Esophagus (tissue), 2 donors: Measurements from ENCODE around the gene TSC22D4. TPM values are rescaled to one million over a fixed set of nuclear protein-coding genes. Genes with fewer than 3 reads are reported as not detected.
A peak's percentile ranks its signal among the peaks of the same experiment; 100 is the strongest.

Source experiments
- H3K27ac ChIP-seq, 2 donors: one replicate each; pipeline ENCODE4 v1.5.1; 2013; ENCODE audit warnings: low read depth in 2 of 2, mild to moderate bottlenecking in 2 of 2, inconsistent platforms in 1 of 2, low read length in 1 of 2, moderate library complexity in 1 of 2
- H3K27me3 ChIP-seq, 2 donors: one replicate each; pipeline ENCODE4 v1.6.1; 2013; ENCODE audit warnings: low read length in 2 of 2, control low read depth in 1 of 2, mild to moderate bottlenecking in 1 of 2; ENCODE audit not compliant: insufficient read depth in 2 of 2, control insufficient read depth in 1 of 2
- H3K36me3 ChIP-seq, 2 donors: one replicate each; pipeline ENCODE4 v1.6.1; 2013; ENCODE audit warnings: low read length in 1 of 2; ENCODE audit not compliant: control insufficient read depth in 2 of 2, insufficient read depth in 2 of 2
- H3K4me1 ChIP-seq, 2 donors: one replicate each; pipeline ENCODE4 v1.6.1; 2013; ENCODE audit warnings: low read length in 1 of 2; ENCODE audit not compliant: control insufficient read depth in 2 of 2, insufficient read depth in 2 of 2
- H3K4me3 ChIP-seq, 2 donors: one replicate each; pipeline ENCODE4 v1.5.1; 2013; ENCODE audit warnings: low read length in 2 of 2, mild to moderate bottlenecking in 2 of 2, low read depth in 1 of 2, moderate library complexity in 1 of 2
- H3K9me3 ChIP-seq, 2 donors: one replicate each; pipeline ENCODE4 v1.6.1; 2013; ENCODE audit warnings: mild to moderate bottlenecking in 2 of 2, low read depth in 1 of 2, low read length in 1 of 2, moderate library complexity in 1 of 2; ENCODE audit not compliant: control insufficient read depth in 2 of 2, insufficient read depth in 1 of 2
- WGBS, 2 donors: extraction: QIAGEN DNeasy Blood & Tissue Kit; methylation state at CpG; one replicate each; pipeline ENCODE4 v1.1.7; 2013; 5-methylcytosine and 5-hydroxymethylcytosine counted together
- polyA plus RNA-seq, 2 donors: library from polyadenylated mRNA; stranded (reverse); fragments of 200-250 nt; gene quantifications; one replicate each; pipeline ENCODE4 v1.2.3, GENCODE V29; 2013
- donor health status: healthy with polysubstance abuse.
- donor health status: Bipolar disorder and iron deficiency.

The TSC22D4 gene
- polyA plus RNA-seq, 2 donors, result 40.0 to 60.0 TPM

GRCh38 chr7:100493476-100494264, 14.7 kb upstream of the TSC22D4 start:
- no peaks in the 10 kb centered on the region for H3K36me3 ChIP-seq
- H3K27me3 ChIP-seq, result no peaks in the 10 kb centered on the region
- H3K4me1 ChIP-seq, result peaks cover 0 to 2% of the 10 kb centered on the region in 2 donors
- H3K9me3 ChIP-seq, result no peaks in the 10 kb centered on the region
- H3K4me3 ChIP-seq, result peak overlapping the region; percentile 20 to 24
- 4 to 6% methylated on average over 43 to 56 of the region's 56 CpGs for WGBS, 2 donors
- H3K27ac ChIP-seq, result no peak overlapping the region

- peak overlapping the region; percentile 20 to 24 for H3K4me3 ChIP-seq
- no peaks in the 10 kb centered on the region for H3K9me3 ChIP-seq
- no peaks in the 10 kb centered on the region for H3K27me3 ChIP-seq
- 73 to 77% methylated on average over 5 of the region's 5 CpGs for WGBS, 2 donors
- peaks cover 0 to 2% of the 10 kb centered on the region in 2 donors for H3K4me1 ChIP-seq
- H3K27ac ChIP-seq, result no peak overlapping the region
- no peaks in the 10 kb centered on the region for H3K36me3 ChIP-seq
These were observed 13.9 kb upstream of the TSC22D4 start for GRCh38 chr7:100492738-100493475.

GRCh38 chr7:100491192-100491578, 12.2 kb upstream of the TSC22D4 start:
- WGBS, 2 donors, result 96 to 98% methylated on average over 5 of the region's 5 CpGs
- no peak overlapping the region for H3K4me3 ChIP-seq
- H3K27me3 ChIP-seq, result no peaks in the 10 kb centered on the region
- no peaks in the 10 kb centered on the region for H3K9me3 ChIP-seq
- peaks cover 0 to 2% of the 10 kb centered on the region in 2 donors for H3K4me1 ChIP-seq
- no peaks in the 10 kb centered on the region for H3K36me3 ChIP-seq
- H3K27ac ChIP-seq, result no peak overlapping the region

- Histone ChIP-seq H3K4me1 (peaks cover 0 to 2% of the 10 kb centered on the region in 2 donors), H3K4me3 (no peak overlapping the region), H3K9me3 (no peaks in the 10 kb centered on the region), H3K27ac (no peak overlapping the region), H3K27me3 (no peaks in the 10 kb centered on the region), H3K36me3 (no peaks in the 10 kb centered on the region)
- WGBS, 2 donors, result 81 to 88% methylated on average over 23 to 25 of the region's 25 CpGs
These were observed 11.6 kb upstream of the TSC22D4 start for GRCh38 chr7:100490483-100491191.

GRCh38 chr7:100489824-100490223, 10.8 kb upstream of the TSC22D4 start:
- no peak overlapping the region for H3K27ac ChIP-seq
- no peak overlapping the region for H3K4me3 ChIP-seq
- no peaks in the 10 kb centered on the region for H3K27me3 ChIP-seq
- WGBS, 2 donors, result 49 to 52% methylated on average over 9 of the region's 9 CpGs
- no peaks in the 10 kb centered on the region for H3K36me3 ChIP-seq
- H3K4me1 ChIP-seq, result peaks cover 0 to 2% of the 10 kb centered on the region in 2 donors
- no peaks in the 10 kb centered on the region for H3K9me3 ChIP-seq

- H3K36me3 ChIP-seq, result no peaks in the 10 kb centered on the region
- 80 to 88% methylated on average over 9 to 10 of the region's 10 CpGs for WGBS, 2 donors
- H3K4me3 ChIP-seq, result no peak overlapping the region
- H3K4me1 ChIP-seq, result peaks cover 0 to 3% of the 10 kb centered on the region in 2 donors
- no peak overlapping the region for H3K27ac ChIP-seq
- no peaks in the 10 kb centered on the region for H3K9me3 ChIP-seq
- no peaks in the 10 kb centered on the region for H3K27me3 ChIP-seq
These were observed 10.1 kb upstream of the TSC22D4 start for GRCh38 chr7:100489121-100489520.

- H3K27ac ChIP-seq, result no peak overlapping the region
- no peaks in the 10 kb centered on the region for H3K36me3 ChIP-seq
- no peaks in the 10 kb centered on the region for H3K9me3 ChIP-seq
- peaks cover 0 to 4% of the 10 kb centered on the region in 2 donors for H3K4me1 ChIP-seq
- H3K4me3 ChIP-seq, result no peak overlapping the region
- no peaks in the 10 kb centered on the region for H3K27me3 ChIP-seq
- 90 to 94% methylated on average over 31 to 44 of the region's 44 CpGs for WGBS, 2 donors
These were observed 9.5 kb upstream of the TSC22D4 start for GRCh38 chr7:100488333-100489095.

GRCh38 chr7:100486753-100487446, 7.9 kb upstream of the TSC22D4 start:
- Histone ChIP-seq H3K27me3 (no peaks in the 10 kb centered on the region), H3K27ac (no peak overlapping the region), H3K9me3 (no peaks in the 10 kb centered on the region), H3K4me1 (peaks cover 0 to 4% of the 10 kb centered on the region in 2 donors), H3K4me3 (no peak overlapping the region), H3K36me3 (no peaks in the 10 kb centered on the region)
- WGBS, 2 donors, result 84 to 87% methylated on average over 24 to 30 of the region's 30 CpGs
